Caco-2 (cell line): ENCODE measurements around the gene DSCAML1. TPM values are rescaled to one million over a fixed set of nuclear protein-coding genes. Genes with fewer than 3 reads are reported as not detected.
A peak's percentile ranks its signal among the peaks of the same experiment; 100 is the strongest.

Source experiments
- BruUV-seq: library from RNA; stranded (reverse); fragments of 400-500 nt; replicated peaks from 2 replicates; lab custom pipeline; 2021; lab: Mats Ljungman, UMichigan
- CTCF ChIA-PET: fragments of 300-600 bp; sonication (Branson Sonifier 250); formaldehyde crosslinking; loops from one replicate; lab custom pipeline; 2022; ENCODE audit warnings: antibody characterized with exemption; lab: Charles Lee
- POLR2A ChIA-PET: fragments of 300-600 bp; sonication (Branson Sonifier 250); formaldehyde crosslinking; loops from one replicate; lab custom pipeline; 2022; ENCODE audit warnings: antibody characterized with exemption; lab: Charles Lee
- DNase-seq, 2 experiments: peaks; one replicate each; pipeline versions ENCODE4 v3.0.0 to v3.0.0-alpha.2; 2020 to 2022
- H3K27me3 ChIP-seq: replicated peaks from 2 replicates; pipeline ENCODE4 v1.6.0; 2011; ENCODE audit warnings: low read length; ENCODE audit not compliant: control insufficient read depth, insufficient read depth
- H3K36me3 ChIP-seq: 2 replicates; pipeline ENCODE4 v1.5.1; 2011; ENCODE audit warnings: low read length; ENCODE audit not compliant: control insufficient read depth, insufficient read depth
- H3K4me1 ChIP-seq: fragments of 250-450 bp; sonication (Bioruptor Pico); 2 replicates; pipeline ENCODE4 v1.5.1; 2020; ENCODE audit warnings: mild to moderate bottlenecking
- H3K4me3 ChIP-seq: 2 replicates; pipeline ENCODE4 v1.5.1; 2011; ENCODE audit warnings: low read depth, mild to moderate bottlenecking, control low read depth, low read length
- H3K9me3 ChIP-seq: fragments of 250-450 bp; sonication (Bioruptor Pico); 2 replicates; pipeline ENCODE4 v1.5.1; 2020; ENCODE audit warnings: mild to moderate bottlenecking, moderate library complexity
- H3K27ac Mint-ChIP-seq: one replicate; pipeline ENCODE4 v1.8.0; 2022; ENCODE audit warnings: mixed read lengths; ENCODE audit not compliant: unreplicated experiment
- H3K27me3 Mint-ChIP-seq: one replicate; pipeline ENCODE4 v1.8.0; 2022; ENCODE audit warnings: mixed read lengths; ENCODE audit not compliant: insufficient read depth, unreplicated experiment
- H3K36me3 Mint-ChIP-seq: one replicate; pipeline ENCODE4 v1.8.0; 2022; ENCODE audit warnings: mild to moderate bottlenecking, mixed read lengths; ENCODE audit not compliant: insufficient read depth, unreplicated experiment
- H3K4me1 Mint-ChIP-seq: one replicate; pipeline ENCODE4 v1.8.0; 2022; ENCODE audit warnings: low read depth, mixed read lengths; ENCODE audit not compliant: unreplicated experiment
- H3K4me3 Mint-ChIP-seq: one replicate; pipeline ENCODE4 v1.8.0; 2022; ENCODE audit warnings: mild to moderate bottlenecking, moderate library complexity, mixed read lengths; ENCODE audit not compliant: unreplicated experiment
- H3K9me3 Mint-ChIP-seq: one replicate; pipeline ENCODE4 v1.8.0; 2022; ENCODE audit warnings: mixed read lengths; ENCODE audit not compliant: unreplicated experiment
- CTCF ChIP-seq, 2 experiments: fragments of 200-600 bp in 1 of 2; IDR thresholded peaks; 1 replicate in 1 of 2; 2 replicates in 1 of 2; pipeline versions ENCODE4 v1.5.1 to v1.8.0; 2011 to 2022; ENCODE audit warnings: antibody characterized with exemption in 1 of 2, control low read depth in 1 of 2, inconsistent platforms in 1 of 2, low read depth in 1 of 2, low read length in 1 of 2, mild to moderate bottlenecking in 1 of 2, moderate library complexity in 1 of 2; ENCODE audit not compliant: insufficient read depth in 1 of 2, severe bottlenecking in 1 of 2, unreplicated experiment in 1 of 2
- intact Hi-C: fragments of 100-400 bp; cut with micrococcal nuclease; formaldehyde crosslinking; loops from one replicate; pipeline ENCODE4 v1.10.0; 2022; ENCODE audit not compliant: unreplicated experiment
- total RNA-seq: library from RNA; stranded (reverse); gene quantifications from 2 replicates; pipeline ENCODE4 v1.2.3, GENCODE V29; 2022

DSCAML1 gene
- total RNA-seq, 1 experiment from 2014 or later: not detected

- H3K27ac Mint-ChIP-seq: no peak overlapping the region
- no peaks in the 10 kb centered on the region for H3K36me3 Mint-ChIP-seq
- DNase-seq: no peak
- H3K36me3 ChIP-seq: no peaks in the 10 kb centered on the region
- intact Hi-C loops: no loop called here
- H3K4me1 ChIP-seq: no peaks in the 10 kb centered on the region
- peak in 1 of 2 experiments; percentile 8 for TF ChIP-seq CTCF (IDR thresholded peaks at IDR 0.05; ENCODE audit: insufficient read depth in 1 of 2, low read depth in 1 of 2, low read length in 1 of 2, severe bottlenecking in 1 of 2, unreplicated experiment in 1 of 2)
- peaks cover 12% of the 10 kb centered on the region for H3K27me3 Mint-ChIP-seq
- BruUV-seq: no TSS peak
- H3K9me3 Mint-ChIP-seq: no peaks in the 10 kb centered on the region
- no peaks in the 10 kb centered on the region for H3K9me3 ChIP-seq
- no peak overlapping the region for H3K4me3 Mint-ChIP-seq
- CTCF ChIA-PET: interaction anchor here (1.4 to 5.3 kb wide), 2 partner anchors 381 to 387 kb away, joined by 4 to 122 read pairs; no protein-coding TSS in a partner anchor
- H3K4me3 ChIP-seq: no peak overlapping the region
- POLR2A ChIA-PET: no interaction called here
- peaks cover 2% of the 10 kb centered on the region; the same call in 1 of the 2 replicates for H3K27me3 ChIP-seq
- no peaks in the 10 kb centered on the region for H3K4me1 Mint-ChIP-seq
Measured at GRCh38 chr11:117428856-117429229, 368.2 kb downstream of the DSCAML1 start.

- ChIA-PET POLR2A (no interaction called here), CTCF (interaction anchor here (1.4 to 5.3 kb wide), 2 partner anchors 381 to 387 kb away, joined by 4 to 122 read pairs; no protein-coding TSS in a partner anchor)
- Mint-ChIP-seq H3K9me3 (no peaks in the 10 kb centered on the region), H3K4me1 (no peaks in the 10 kb centered on the region), H3K4me3 (no peak overlapping the region), H3K27ac (no peak overlapping the region), H3K27me3 (peaks cover 12% of the 10 kb centered on the region), H3K36me3 (no peaks in the 10 kb centered on the region)
- no peaks in the 10 kb centered on the region for H3K9me3 ChIP-seq
- H3K4me3 ChIP-seq: no peak overlapping the region
- no peaks in the 10 kb centered on the region for H3K4me1 ChIP-seq
- no peak for TF ChIP-seq CTCF (IDR thresholded peaks at IDR 0.05; ENCODE audit: insufficient read depth in 1 of 2, low read depth in 1 of 2, low read length in 1 of 2, severe bottlenecking in 1 of 2, unreplicated experiment in 1 of 2)
- no TSS peak for BruUV-seq
- peak in 1 of 2 experiments; percentile 35 for DNase-seq
- H3K36me3 ChIP-seq: no peaks in the 10 kb centered on the region
- peaks cover 2% of the 10 kb centered on the region; the same call in 1 of the 2 replicates for H3K27me3 ChIP-seq
- intact Hi-C loops: no loop called here
Measured at GRCh38 chr11:117428186-117428855, 368.7 kb downstream of the DSCAML1 start.

- BruUV-seq: no TSS peak
- H3K4me3 Mint-ChIP-seq: no peak overlapping the region
- CTCF ChIA-PET: interaction anchor here (1.5 to 5.3 kb wide), 9 partner anchors 17 to 626 kb away, joined by 5 to 132 read pairs (median 21); no protein-coding TSS in a partner anchor
Measured at GRCh38 chr11:117427356-117427874, 369.6 kb downstream of the DSCAML1 start.

More at GRCh38 chr11:117427356-117427874, 369.6 kb downstream of the DSCAML1 start:
- intact Hi-C loops: no loop called here
- Mint-ChIP-seq H3K9me3 (no peaks in the 10 kb centered on the region), H3K36me3 (no peaks in the 10 kb centered on the region), H3K27ac (no peak overlapping the region), H3K4me1 (no peaks in the 10 kb centered on the region), H3K27me3 (peaks cover 12% of the 10 kb centered on the region)
- POLR2A ChIA-PET: no interaction called here
- Histone ChIP-seq H3K4me3 (no peak overlapping the region), H3K27me3 (peaks cover 1% of the 10 kb centered on the region; the same call in 1 of the 2 replicates), H3K36me3 (no peaks in the 10 kb centered on the region), H3K4me1 (no peaks in the 10 kb centered on the region), H3K9me3 (no peaks in the 10 kb centered on the region)
- DNase-seq: no peak
- no peak for TF ChIP-seq CTCF (IDR thresholded peaks at IDR 0.05; ENCODE audit: insufficient read depth in 1 of 2, low read depth in 1 of 2, low read length in 1 of 2, severe bottlenecking in 1 of 2, unreplicated experiment in 1 of 2)
